AG20443 (cell line): Measurements from ENCODE around the gene TARS1.

Experiments
- DNase-seq: peaks from one replicate; pipeline ENCODE4 v3.0.0; 2012; ENCODE audit warnings: low spot score, mixed read lengths

The TARS1 gene

GRCh38 chr5:33440482-33441240 lies at the start of gene TARS1:
Gene TARS1 (plus strand): TSS chr5:33440965. CDS start chr5:33441087, 122 bp downstream.
- DNase-seq, result peak; percentile 99

GRCh38 chr5:33398501-33398900 lies 42.3 kb upstream of the TARS1 start:
- no peak for DNase-seq

DNA sequence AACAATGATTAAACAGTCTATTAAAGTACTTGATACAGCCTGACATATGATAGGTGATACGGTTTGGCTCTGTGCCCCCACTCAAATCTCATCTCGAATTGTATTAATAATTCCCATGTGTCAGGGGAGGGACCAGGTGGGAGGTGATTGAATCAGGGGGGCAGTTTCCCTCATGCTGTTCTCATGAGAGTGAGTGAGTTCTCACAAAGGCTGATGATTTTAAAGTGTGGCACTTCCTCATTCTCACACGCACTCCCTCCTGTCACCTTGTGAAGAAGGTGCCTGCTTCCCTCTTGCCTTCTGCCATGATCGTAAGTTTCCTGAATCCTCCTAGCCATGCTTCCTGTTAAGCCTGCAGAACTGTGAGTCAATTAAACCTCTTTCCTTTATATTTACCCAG lies 40.1 kb upstream of the TARS1 start:
- DNase-seq, result no peak

DNA sequence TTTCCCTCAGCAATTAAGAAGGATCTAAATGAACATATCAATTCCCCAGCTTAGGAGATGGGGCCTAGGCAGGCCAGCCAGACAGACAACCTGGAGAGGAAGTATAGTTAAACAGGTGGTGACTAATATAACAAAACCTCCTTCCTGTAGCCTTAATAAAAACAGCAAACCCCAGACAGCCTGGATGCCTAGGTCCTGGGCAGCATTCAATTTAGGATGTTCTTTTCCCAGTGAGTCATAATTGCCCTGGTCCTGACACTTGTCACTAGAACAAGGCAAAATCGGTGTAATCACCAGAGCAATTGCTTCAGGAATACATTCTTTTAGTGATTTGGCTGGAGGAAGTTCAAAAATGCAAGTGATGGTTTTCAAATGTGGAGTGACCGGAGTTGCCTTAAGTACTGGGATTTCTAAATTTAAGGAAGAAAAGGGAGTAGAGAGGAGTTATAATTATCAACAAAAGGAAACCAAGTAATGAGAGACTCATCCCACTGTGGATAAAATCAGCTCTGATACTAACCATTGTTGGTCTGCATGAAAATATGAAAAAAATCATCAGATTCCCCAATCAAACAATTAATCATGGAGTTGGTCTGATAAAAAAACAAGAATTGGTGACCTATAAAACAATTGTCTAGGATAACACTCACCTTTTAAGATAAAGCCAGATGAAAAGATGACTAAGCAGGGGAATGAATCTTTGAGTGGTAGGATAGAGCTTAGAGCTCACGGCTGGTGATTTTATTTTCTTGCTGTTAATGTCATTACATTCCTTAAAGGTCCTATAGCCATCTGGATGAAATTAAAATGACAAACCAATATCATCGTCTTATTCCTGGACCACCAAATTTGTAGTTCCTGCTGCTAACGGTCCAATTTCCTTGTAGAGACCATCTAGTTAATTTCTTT lies 39.0 kb upstream of the TARS1 start:
- peak; percentile 67 for DNase-seq

DNA sequence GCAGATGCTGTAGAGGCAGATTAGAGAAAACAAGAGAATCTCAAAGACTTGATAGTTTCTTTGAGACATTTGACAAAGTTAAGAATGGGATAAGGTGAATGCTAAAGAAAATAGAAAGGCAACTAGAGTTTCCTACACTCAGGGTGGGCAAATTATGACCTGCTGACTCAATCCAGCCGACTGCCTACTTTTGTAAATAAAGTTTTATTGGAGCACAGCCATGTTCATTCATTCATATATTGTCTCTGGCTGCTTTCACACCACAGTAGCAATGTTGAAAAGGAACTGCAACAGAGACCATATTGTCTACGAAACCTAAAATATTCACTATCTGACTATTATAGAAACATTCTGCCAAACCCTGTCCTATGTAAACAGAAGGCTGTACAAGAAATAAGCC lies 37.6 kb upstream of the TARS1 start:
- no peak for DNase-seq

GRCh38 chr5:33408816-33409215 lies 31.9 kb upstream of the TARS1 start:
- peak; percentile 62 for DNase-seq

GRCh38 chr5:33409435-33410170 lies 31.2 kb upstream of the TARS1 start:
- peak; percentile 56 for DNase-seq

DNA sequence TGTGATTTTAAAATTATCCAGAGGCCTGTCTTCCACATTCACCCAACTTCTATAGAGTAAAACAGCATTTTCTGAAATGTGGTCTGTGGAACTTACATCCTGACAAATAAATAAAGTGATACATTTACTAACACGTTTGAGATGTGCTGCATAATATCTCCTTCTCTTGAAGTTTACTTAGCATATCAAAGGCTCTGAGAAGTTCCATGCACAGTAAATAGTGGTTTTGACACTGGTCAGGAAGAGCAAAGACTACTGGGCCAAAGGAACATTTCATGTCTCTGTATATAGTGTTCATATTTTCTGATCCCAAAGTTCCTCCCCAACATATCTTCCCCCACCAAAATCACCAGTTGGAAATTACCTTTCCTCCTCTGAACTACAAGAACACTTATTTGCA lies 30.5 kb upstream of the TARS1 start:
- DNase-seq, result no peak

- DNase-seq, result no peak
These were observed 29.3 kb upstream of the TARS1 start for GRCh38 chr5:33411498-33411897.

DNA sequence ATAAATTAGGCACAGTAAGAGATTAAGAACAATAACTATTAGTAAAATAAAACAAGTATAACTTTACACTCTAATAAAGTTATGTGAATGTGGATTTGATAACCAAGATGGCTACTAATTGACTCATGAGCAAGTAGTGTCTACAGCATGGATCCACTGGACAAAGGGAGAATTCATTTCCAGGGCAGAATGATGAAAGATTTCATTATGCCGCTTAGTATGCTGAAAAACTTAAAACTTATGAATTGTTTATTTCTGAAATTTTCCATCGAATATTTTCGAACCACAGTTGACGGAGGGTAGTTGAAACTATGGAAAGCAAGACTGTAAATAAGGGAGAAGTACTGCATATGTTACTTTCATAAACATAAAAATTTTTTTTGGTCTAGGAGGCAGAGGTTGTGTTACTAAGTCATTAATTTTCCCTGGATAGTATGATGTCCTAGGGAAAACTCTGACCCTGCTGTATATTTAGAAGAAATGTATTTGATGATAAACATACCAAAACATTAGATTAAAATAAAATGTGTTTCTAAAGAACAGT lies 24.9 kb upstream of the TARS1 start:
- no peak for DNase-seq

DNA sequence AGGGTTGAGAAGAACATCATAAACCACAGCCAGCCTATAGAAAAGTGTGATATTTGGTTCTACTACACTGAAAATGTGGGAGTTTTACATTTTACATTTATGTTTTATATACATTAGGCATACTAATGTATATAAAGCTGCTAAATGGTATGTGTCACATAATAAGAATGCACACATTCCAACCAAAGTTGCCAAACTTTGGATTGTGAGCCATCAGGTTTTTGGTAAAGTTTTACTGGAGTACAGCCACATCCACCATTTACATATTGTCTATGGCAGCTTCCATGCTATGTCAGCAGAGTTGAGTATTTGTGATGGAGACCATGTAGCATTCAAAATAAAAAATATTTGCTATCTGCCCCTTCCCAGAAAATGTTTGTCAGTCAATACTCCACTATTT lies 23.1 kb upstream of the TARS1 start:
- DNase-seq, result no peak

GRCh38 chr5:33420946-33421345 lies 19.8 kb upstream of the TARS1 start:
- DNase-seq, result no peak

DNA sequence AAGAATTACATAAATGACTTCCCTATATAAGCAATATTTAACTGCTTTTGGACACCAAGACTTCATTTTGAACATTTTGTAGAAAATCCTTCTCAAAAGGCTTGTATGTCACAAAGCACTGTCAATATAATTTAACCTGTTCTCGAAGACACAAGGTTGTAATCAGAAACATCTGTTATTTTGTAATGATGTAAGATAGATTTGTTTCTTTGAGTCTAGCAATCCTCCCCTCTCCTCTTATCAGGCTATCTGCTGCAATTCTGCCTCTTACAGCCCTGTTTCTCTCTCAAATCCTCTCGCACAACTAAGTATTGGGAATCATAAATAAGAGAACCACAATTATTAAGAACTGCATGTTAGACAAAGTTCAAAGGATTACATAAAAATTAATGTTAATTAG lies 18.6 kb upstream of the TARS1 start:
- DNase-seq, result no peak

GRCh38 chr5:33423018-33423630 lies 17.6 kb upstream of the TARS1 start:
- peak; percentile 33 for DNase-seq

- DNase-seq, result no peak
These were observed 15.5 kb upstream of the TARS1 start for GRCh38 chr5:33425314-33425713.

DNA sequence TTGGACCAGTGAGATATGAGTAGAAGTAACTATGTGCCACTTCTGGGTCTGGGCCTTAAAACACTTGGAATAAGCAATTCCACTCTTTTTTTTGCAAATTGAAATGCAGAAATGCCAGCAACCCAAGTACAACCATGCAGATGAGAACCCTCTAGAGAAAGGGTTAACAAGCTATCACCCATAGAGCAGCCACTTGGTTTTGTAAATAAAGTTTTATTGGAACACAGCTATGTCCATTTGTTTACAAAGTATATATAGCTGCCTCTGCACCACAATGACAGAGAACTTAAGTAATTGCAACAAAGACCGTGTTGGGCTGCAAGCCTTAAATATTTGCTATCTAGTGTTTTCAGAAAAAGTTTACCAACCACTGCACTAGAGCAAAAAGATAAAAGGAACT lies 9.8 kb upstream of the TARS1 start:
- DNase-seq, result no peak

DNA sequence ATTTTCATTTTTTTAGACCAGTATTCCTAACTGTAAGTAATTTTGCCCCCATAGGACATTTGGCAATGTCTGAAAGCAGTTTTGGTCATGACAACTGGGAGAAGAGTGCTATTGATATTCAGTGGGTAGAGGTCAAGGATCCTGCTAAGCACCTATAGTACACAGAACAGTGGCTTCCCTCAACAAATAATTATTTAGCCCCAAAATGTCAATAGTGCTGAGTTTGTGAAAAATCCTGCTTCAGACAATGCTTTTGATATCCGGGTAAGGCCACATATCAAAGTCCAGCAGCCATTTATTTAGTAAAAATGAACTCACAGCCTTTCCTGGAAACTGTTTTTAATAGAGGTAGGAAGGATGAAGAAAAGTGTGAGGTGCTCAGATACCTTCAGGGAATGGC lies 8.1 kb upstream of the TARS1 start:
- no peak for DNase-seq

GRCh38 chr5:33433303-33434240 lies 7.2 kb upstream of the TARS1 start:
- DNase-seq, result peak; percentile 40

DNA sequence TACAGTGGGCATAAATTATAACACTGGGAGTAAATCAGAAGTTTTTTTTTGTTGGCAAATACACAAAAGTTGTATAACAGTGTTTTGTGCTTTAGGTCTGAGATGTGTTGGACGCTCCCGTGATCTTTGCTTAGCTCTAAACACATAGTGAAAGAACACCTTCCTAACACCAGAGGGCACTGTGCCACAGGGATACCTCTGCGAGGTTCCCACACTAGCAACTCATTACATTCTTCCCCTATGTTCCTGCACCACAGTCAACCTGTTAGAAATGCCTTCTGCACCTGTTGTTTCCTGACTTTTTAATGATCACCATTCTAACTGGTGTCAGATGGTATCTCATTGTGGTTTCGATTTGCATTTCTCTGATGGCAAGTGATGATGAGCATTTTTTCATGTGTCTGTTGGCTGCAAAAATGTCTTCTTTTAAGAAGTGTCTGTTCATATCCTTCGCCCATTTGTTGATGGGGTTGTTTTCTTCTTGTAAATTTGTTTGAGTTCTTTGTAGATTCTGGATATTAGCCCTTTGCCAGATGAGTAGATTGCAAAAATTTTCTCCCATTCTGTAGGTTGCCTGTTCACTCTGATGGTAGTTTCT lies 4.8 kb upstream of the TARS1 start:
- DNase-seq, result peak; percentile 81

DNA sequence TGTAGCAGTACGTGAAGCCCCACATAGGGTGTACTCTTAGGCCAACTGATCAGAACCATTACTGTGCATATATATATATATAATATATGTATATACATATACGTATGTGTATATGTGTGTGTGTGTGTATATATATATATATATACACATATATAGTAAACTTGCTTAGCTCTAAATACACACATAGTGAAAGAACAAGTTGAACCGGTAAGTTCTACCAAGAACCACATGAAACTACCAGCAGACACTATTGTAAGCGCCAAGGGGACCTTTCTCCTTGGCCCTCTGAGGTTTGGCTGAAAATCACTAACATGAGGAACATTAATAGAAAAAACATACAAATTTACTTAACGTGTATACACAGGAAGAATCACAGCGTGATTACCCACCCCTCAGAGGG lies 1.8 kb upstream of the TARS1 start:
- DNase-seq, result no peak
